Measurements from ENCODE around the gene EXPH5.

The EXPH5 gene

DNA sequence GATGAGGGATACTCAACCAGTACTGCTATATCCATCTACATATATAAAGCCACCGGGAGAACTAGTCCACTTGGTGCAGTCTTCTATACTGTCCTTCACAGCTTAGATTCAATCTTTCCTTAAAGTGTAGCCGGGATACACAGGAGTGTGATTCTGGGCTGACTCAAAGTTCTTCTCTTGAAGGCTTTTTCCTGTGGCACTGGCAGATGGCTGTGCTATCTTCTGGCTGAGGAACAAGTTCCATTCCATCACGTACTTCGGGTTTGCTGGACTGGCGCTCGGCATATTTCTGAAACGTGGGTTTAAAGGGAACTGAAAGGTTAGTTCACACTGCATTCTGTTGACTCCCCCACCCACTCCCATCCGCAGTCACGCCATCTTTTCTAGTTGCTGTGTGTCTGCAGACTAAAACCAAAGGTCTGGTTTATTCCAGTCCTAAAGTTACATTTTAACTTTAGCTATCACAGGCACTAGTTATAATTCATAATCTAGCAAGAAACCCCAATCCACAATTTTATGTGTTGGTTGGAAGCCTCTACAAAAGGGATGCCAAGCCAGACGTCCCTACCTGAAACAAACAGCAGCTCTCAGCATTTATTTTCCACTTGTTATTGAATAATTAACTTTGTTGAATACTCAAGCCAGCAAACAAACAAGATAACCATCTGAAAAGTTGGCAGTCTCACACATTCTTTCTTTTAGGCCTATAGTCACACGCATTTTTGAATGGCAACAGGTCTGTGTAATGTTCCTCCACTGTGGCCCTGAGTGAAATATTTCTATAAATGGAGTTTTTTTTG, 118.7 kb downstream of the EXPH5 start:
- no peak for DNase-seq (ENCODE audit: low read depth in 1 of 2, low spot score in 1 of 2)

DNA sequence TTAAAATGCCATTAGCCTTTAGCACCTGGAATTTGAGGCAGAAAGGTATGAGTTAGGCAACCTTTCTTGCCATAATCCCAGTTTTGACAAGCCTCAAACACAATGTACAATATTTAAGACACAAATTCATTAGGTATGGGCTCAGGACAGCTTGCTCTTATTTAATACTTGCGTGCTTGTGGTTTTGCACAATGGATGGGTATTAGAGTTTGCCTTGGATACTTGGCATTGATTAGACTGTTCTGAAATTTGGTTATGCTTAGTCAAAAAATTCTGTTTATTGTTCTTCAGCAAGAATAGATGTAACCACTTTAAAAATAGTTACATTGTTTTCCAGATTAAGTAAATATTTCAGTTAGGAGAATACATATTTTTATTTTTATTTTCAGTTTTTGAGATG, 120.9 kb downstream of the EXPH5 start:
- no peak for DNase-seq (ENCODE audit: low read depth in 1 of 2, low spot score in 1 of 2)

DNA sequence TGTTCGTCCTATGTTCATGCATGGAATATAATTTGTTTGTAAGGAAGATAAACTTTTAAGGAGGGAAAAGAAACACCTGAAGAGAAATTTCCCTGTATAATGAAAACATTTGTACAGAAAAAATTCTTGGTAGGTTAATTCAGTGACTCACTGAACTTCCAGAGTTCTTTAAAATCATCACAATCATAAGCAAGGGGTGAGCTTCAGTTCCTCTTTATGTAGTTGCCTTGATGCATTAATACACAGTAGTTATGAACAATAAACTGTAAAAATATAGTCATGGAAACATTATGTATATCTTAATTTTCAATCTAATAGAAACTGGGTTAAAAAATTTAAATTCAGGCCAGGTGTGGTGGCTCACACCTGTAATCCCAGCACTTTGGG, 125.1 kb downstream of the EXPH5 start:
- DNase-seq (ENCODE audit: low read depth in 1 of 2, low spot score in 1 of 2), result no peak

DNA sequence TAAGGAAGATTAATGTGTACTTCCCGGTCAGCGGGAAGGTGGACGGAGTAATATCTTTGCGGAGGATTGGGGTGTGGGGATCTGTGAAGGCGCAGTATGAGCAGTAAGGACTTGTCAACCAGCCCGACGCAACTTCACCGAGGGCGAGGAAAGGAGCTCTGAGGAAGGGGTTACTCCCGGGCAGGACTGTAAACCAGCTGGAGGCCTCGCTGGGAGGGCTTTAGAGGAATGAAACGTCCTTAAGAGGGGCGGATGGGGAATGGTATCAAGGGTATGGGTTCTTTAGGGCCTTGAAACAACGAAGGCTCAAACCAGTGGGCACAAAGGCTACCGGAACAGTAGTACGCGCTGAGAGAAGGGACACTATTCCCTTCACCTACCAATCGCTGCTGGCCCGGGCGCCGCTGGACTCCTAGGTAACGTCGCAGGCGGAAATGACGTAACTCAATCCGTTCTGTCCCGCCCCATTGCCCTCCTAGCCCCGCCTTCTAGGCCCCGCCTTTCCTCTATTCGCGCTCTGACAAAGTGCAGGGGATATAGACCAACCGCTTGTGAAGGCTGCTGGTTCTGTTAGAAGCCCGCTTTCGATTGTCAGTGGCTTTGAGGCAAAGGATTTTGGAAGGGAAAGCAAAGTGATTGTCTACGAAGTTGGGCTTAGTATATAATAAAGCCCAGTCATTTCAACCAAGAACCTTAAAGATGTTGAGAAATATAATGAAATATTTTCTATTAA, 126.3 kb downstream of the EXPH5 start, which contains the start of gene C11orf65:
TSS of gene C11orf65 (minus strand) at position 439 of the 733 bp plus-strand sequence. CDS start 5,970 bp downstream, outside the sequence.
- peak; percentile 91 to 94 for DNase-seq (ENCODE audit: low read depth in 1 of 2, low spot score in 1 of 2)

DNA sequence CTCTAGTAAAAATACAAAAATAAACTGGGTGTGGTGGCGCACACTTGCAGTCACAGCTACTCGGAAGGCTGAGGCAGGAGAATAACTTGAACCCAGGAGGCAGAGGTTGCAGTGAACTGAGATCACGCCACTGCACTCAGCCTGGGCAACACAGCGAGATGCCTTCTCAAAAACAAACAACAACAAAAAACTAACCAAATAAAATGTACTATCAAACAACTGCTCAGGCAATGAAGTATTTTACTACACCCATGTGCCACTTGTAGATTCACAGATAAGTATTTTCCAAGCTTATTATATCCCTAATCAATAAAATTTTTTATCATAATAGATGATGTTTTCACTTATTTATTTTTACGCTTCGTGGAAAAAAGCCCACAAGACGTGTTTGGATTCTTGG, 127.2 kb downstream of the EXPH5 start:
- no peak for DNase-seq (ENCODE audit: low read depth in 1 of 2, low spot score in 1 of 2)
